A549 (cell line): ENCODE data around the gene RASL10A. TPM values are rescaled to one million over a fixed set of nuclear protein-coding genes. Genes with fewer than 3 reads are reported as not detected.

Experiments
- ATAC-seq, 2 experiments: fragments of 200-7000 bp in 1 of 2; fragments of >200 bp in 1 of 2; cut with Nextera tagmentation in 1 of 2; cut with Tn5 transposase in 1 of 2; 3 replicates each; pipeline versions ENCODE4 v1.8.0 to v1.9.1; 2018 to 2020; ENCODE audit warnings: mild to moderate bottlenecking in 1 of 2, moderate library complexity in 1 of 2
- CTCF ChIA-PET: fragments of 300-600 bp; sonication (Branson Sonifier 250); formaldehyde crosslinking; extraction: SDS; loops from one replicate; lab custom pipeline; 2021; ENCODE audit warnings: antibody characterized with exemption, inconsistent platforms; lab: Yijun Ruan, JAX
- POLR2A ChIA-PET: fragments of 350-600 bp; formaldehyde crosslinking; extraction: SDS; loops from one replicate; lab custom pipeline; 2021; ENCODE audit warnings: antibody characterized with exemption, inconsistent platforms; lab: Yijun Ruan, JAX
- DNase-seq, 2 experiments: peaks; one replicate each; pipeline versions ENCODE4 v3.0.0 to v3.0.0-alpha.2; 2011 to 2016; ENCODE audit warnings: low read depth in 1 of 2, low spot score in 1 of 2
- FAIRE-seq: peaks from 2 replicates; lab custom pipeline; 2011; peaks lifted over from hg19 to GRCh38; lab: Jason Lieb, UNC
- H3K27ac ChIP-seq, 2 experiments: fragments of >200 bp; sonication (Bioruptor Twin); formaldehyde crosslinking; 3 replicates each; pipeline ENCODE4 v1.5.1; 2016 to 2017
- H3K4me1 ChIP-seq: fragments of >200 bp; sonication (Bioruptor Twin); formaldehyde crosslinking; 3 replicates; pipeline ENCODE4 v1.6.1; 2016
- H3K4me2 ChIP-seq: fragments of >200 bp; sonication (Bioruptor Twin); formaldehyde crosslinking; 3 replicates; pipeline ENCODE4 v1.6.1; 2016
- H3K4me3 ChIP-seq: fragments of >200 bp; sonication (Bioruptor Twin); formaldehyde crosslinking; 3 replicates; pipeline ENCODE4 v1.5.1; 2016
- H3K9me3 ChIP-seq: fragments of >200 bp; sonication (Bioruptor Twin); formaldehyde crosslinking; 3 replicates; pipeline ENCODE4 v1.6.1; 2016
- CTCF ChIP-seq: fragments of >200 bp; sonication (Bioruptor Twin); formaldehyde crosslinking; IDR thresholded peaks from 3 replicates; pipeline ENCODE4 v1.5.1; 2016
- EHF ChIP-seq: fragments of 250-450 bp; sonication (Bioruptor Pico); IDR thresholded peaks from 2 replicates; pipeline ENCODE4 v1.5.0; 2020; ENCODE audit warnings: mild to moderate bottlenecking
- FOSL2 ChIP-seq, 2 experiments: fragments of 450-650 bp in 1 of 2; fragments of >200 bp in 1 of 2; sonication (Bioruptor Twin) in 1 of 2; formaldehyde crosslinking; IDR thresholded peaks; 2 replicates each; pipeline versions ENCODE4 v1.5.0 to v1.6.1; 2016 to 2020; ENCODE audit warnings: mild to moderate bottlenecking in 1 of 2, moderate library complexity in 1 of 2
- FOXS1 ChIP-seq: fragments of 250-450 bp; sonication (Bioruptor Pico); IDR thresholded peaks from 2 replicates; pipeline ENCODE4 v1.5.0; 2020; ENCODE audit warnings: mild to moderate bottlenecking, moderate library complexity
- HES2 ChIP-seq: fragments of >200 bp; sonication (Bioruptor Twin); formaldehyde crosslinking; IDR thresholded peaks from 2 replicates; pipeline ENCODE4 v1.6.1; 2016
- HMGXB4 ChIP-seq: fragments of 250-450 bp; sonication (Bioruptor Pico); IDR thresholded peaks from 2 replicates; pipeline ENCODE4 v1.5.0; 2021; ENCODE audit warnings: mild to moderate bottlenecking, moderate library complexity, borderline replicate concordance
- JUNB ChIP-seq: fragments of >200 bp; sonication (Bioruptor Twin); formaldehyde crosslinking; IDR thresholded peaks from 2 replicates; pipeline ENCODE4 v1.6.1; 2016
- KDM5A ChIP-seq: fragments of 200-600 bp; sonication (generic); IDR thresholded peaks from 2 replicates; pipeline ENCODE4 v1.6.1; 2016; ENCODE audit warnings: antibody characterized with exemption, mild to moderate bottlenecking
- MAFK ChIP-seq: fragments of 450-650 bp; IDR thresholded peaks from 2 replicates; pipeline ENCODE4 v1.6.1; 2014; ENCODE audit not compliant: partially characterized antibody
- NFE2L2 ChIP-seq: fragments of 150-350 bp; conservative IDR thresholded peaks from 2 replicates; pipeline ENCODE4 v1.6.1; 2014; ENCODE audit warnings: low read length
- NR3C1 ChIP-seq: fragments of >200 bp; sonication (Bioruptor Twin); formaldehyde crosslinking; IDR thresholded peaks from 3 replicates; pipeline ENCODE4 v1.6.1; 2017
- PHF8 ChIP-seq: fragments of 200-600 bp; sonication (generic); IDR thresholded peaks from 2 replicates; pipeline ENCODE4 v1.6.1; 2016; ENCODE audit warnings: low read depth, mild to moderate bottlenecking, antibody characterized with exemption, moderate library complexity, borderline replicate concordance
- POLR2A ChIP-seq: IDR thresholded peaks from 2 replicates; pipeline ENCODE4 v1.6.1; 2012; ENCODE audit warnings: mild to moderate bottlenecking, low read length
- POLR2AphosphoS2 ChIP-seq: conservative IDR thresholded peaks from 2 replicates; pipeline ENCODE4 v1.6.1; 2012; ENCODE audit warnings: low read length, improper control_type of control experiment, inconsistent platforms
- RCOR1 ChIP-seq: fragments of 150-350 bp; IDR thresholded peaks from 2 replicates; pipeline ENCODE4 v1.6.1; 2014; ENCODE audit warnings: antibody characterized with exemption, low read length, low read depth
- REST ChIP-seq: fragments of 200-600 bp; sonication (generic); IDR thresholded peaks from 2 replicates; pipeline ENCODE4 v1.6.1; 2016; ENCODE audit warnings: antibody characterized with exemption, mild to moderate bottlenecking, moderate library complexity
- RNF2 ChIP-seq: fragments of 200-600 bp; sonication (generic); IDR thresholded peaks from 2 replicates; pipeline ENCODE4 v1.6.1; 2016; ENCODE audit warnings: low read depth, mild to moderate bottlenecking, antibody characterized with exemption, moderate library complexity, borderline replicate concordance
- USF2 ChIP-seq: fragments of 450-650 bp; IDR thresholded peaks from 2 replicates; pipeline ENCODE4 v1.6.1; 2014; ENCODE audit warnings: antibody characterized with exemption
- WGBS: methylation state at CpG from one replicate; pipeline ENCODE4 v1.1.6; 2017; ENCODE audit errors: missing lambda C conversion rate; 5-methylcytosine and 5-hydroxymethylcytosine counted together
- polyA plus RNA-seq, 4 experiments: library from polyadenylated mRNA; depleted of rRNA in 3 of 4; stranded (reverse); fragments of >200 nt; fragmentation: RNase III in 1 of 4; extraction: RNeasy Plus Mini Kit Qiagen cat#74134 plus additional on column Dnase treatment in 1 of 4; gene quantifications; 2 replicates in 3 of 4; 3 replicates in 1 of 4; pipeline ENCODE4 v1.2.3, GENCODE V29; 2011 to 2017
- TF ChIP-seq, protein P1 (sequence below): fragments of >200 bp; sonication (Bioruptor Twin); formaldehyde crosslinking; IDR thresholded peaks from 3 replicates; pipeline ENCODE4 v1.6.1; 2016
- TF ChIP-seq, protein P2 (sequence below): fragments of 150-350 bp; IDR thresholded peaks from 2 replicates; pipeline ENCODE4 v1.6.1; 2014; ENCODE audit warnings: low read depth, mild to moderate bottlenecking, low read length

RASL10A gene
- polyA plus RNA-seq, 2 of the 4 experiments (the other 2 are of a cell fraction), result 0.08 to 0.25 TPM

DNA sequence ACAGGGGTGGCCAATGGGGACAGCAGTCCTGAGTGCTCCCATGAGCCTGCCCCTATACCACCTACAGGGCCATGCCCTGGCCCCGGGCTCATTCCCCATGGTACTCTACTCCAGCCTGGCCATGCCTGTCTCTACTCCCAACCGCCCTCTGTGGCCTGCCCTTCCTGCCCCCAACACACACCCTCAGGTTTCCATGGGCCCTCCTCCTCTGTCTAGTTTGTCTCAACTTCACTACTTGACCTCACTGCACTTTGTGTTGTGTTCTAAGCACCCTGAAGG lies 26.3 kb upstream of the RASL10A start:
- POLR2A ChIA-PET, result no interaction called here
- Histone ChIP-seq H3K4me1 (peaks cover 8% of the 10 kb centered on the region; the same call in 1 of the 3 replicates), H3K9me3 (no peaks in the 10 kb centered on the region), H3K4me2 (no peak overlapping the region), H3K27ac (no peak overlapping the region), H3K4me3 (no peak overlapping the region)
- no peak for TF ChIP-seq JUNB
- WGBS, result 91% methylated on average over 2 of the region's 2 CpGs
- CTCF ChIA-PET, result no interaction called here
- DNase-seq (no peak), FAIRE-seq (no peak), ATAC-seq (no peak)

DNA sequence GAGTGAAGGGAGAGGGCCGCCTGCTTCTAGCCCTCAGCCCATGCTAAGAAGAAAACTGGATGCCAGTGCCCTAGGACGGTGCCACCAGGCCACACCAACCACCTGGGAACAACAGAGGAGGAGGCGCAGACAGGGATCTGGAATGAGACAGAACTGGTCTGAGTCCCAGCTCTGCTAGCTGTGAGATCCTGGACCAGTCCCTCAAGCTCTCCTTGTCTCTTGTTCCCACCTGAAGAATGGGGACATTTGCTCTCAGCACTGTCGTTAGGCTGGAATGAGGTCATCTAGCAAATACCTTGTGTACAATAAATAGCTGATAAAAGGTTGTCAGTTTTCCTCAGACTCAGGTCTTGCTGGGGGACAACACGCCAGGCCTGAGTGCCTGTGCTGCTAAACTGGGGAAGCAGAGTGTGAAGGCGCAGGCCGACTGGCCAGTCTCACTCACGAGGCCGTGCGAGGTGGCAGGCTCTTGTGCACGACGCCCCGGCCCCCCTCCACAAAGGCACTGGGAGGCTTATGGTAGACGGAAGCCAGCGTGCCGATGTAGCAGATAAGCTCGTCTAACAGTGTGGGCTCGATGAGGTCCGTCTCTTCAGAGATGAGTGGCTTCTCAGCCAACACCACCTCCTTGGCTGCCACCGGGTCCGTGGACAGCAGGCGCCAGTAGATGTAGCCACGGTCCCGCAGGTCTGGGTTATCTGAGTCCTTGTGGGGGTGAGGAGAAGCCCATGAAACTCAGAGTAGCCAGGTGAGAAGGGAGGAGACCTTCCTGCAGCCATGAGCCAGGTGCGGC lies 25.8 kb upstream of the RASL10A start:
- Histone ChIP-seq H3K27ac (no peak overlapping the region), H3K4me1 (peaks cover 8% of the 10 kb centered on the region; the same call in 1 of the 3 replicates), H3K4me2 (no peak overlapping the region), H3K4me3 (no peak overlapping the region), H3K9me3 (no peaks in the 10 kb centered on the region)
- 91% methylated on average over 20 of the region's 25 CpGs for WGBS
- POLR2A ChIA-PET, result no interaction called here
- CTCF ChIA-PET, result no interaction called here
- ATAC-seq (no peak), FAIRE-seq (no peak)
- no peak for TF ChIP-seq KDM5A
- no peak for TF ChIP-seq POLR2AphosphoS2
- TF ChIP-seq CTCF, result no peak
- TF ChIP-seq FOSL2 (IDR thresholded peaks at IDR 0.05), result no peak
- TF ChIP-seq FOSL2 (CRISPR knock-in tag; IDR thresholded peaks at IDR 0.05), result no peak
- TF ChIP-seq RNF2, result no peak
- TF ChIP-seq POLR2A, result no peak
- TF ChIP-seq MAFK, result no peak
- TF ChIP-seq, protein P1, sequence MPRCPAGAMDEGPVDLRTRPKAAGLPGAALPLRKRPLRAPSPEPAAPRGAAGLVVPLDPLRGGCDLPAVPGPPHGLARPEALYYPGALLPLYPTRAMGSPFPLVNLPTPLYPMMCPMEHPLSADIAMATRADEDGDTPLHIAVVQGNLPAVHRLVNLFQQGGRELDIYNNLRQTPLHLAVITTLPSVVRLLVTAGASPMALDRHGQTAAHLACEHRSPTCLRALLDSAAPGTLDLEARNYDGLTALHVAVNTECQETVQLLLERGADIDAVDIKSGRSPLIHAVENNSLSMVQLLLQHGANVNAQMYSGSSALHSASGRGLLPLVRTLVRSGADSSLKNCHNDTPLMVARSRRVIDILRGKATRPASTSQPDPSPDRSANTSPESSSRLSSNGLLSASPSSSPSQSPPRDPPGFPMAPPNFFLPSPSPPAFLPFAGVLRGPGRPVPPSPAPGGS, result no peak
- TF ChIP-seq REST, result no peak
- TF ChIP-seq, protein P2, sequence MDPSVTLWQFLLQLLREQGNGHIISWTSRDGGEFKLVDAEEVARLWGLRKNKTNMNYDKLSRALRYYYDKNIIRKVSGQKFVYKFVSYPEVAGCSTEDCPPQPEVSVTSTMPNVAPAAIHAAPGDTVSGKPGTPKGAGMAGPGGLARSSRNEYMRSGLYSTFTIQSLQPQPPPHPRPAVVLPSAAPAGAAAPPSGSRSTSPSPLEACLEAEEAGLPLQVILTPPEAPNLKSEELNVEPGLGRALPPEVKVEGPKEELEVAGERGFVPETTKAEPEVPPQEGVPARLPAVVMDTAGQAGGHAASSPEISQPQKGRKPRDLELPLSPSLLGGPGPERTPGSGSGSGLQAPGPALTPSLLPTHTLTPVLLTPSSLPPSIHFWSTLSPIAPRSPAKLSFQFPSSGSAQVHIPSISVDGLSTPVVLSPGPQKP, result no peak
- no peak for TF ChIP-seq FOXS1 (CRISPR knock-in tag)
- TF ChIP-seq HES2, result no peak
- TF ChIP-seq RCOR1, result no peak
- no peak for TF ChIP-seq NFE2L2
- TF ChIP-seq NR3C1, result no peak
- TF ChIP-seq HMGXB4 (CRISPR knock-in tag), result no peak
- TF ChIP-seq EHF (CRISPR knock-in tag), result no peak
- TF ChIP-seq USF2, result no peak
- TF ChIP-seq PHF8, result no peak
- TF ChIP-seq, all 56 proteins: peak for 0
- no peak for DNase-seq
